SK-N-SH (cell line): ENCODE results near the gene PTCD2. TPM values are rescaled to one million over a fixed set of nuclear protein-coding genes. Genes with fewer than 3 reads are reported as not detected.

Experiments
- CTCF ChIA-PET: fragments of 300-600, 350-600 bp; formaldehyde crosslinking; extraction: SDS; loops from one replicate; lab custom pipeline; 2021; lab: Yijun Ruan, JAX
- POLR2A ChIA-PET: fragments of 350-600 bp; sonication (Branson Sonifier 250); formaldehyde crosslinking; extraction: SDS; loops from one replicate; lab custom pipeline; 2020; ENCODE audit warnings: antibody characterized with exemption, inconsistent platforms; lab: Yijun Ruan, JAX
- DNase-seq: peaks from one replicate; pipeline ENCODE4 v3.0.0; 2012
- H2AFZ ChIP-seq: fragments of 200-600 bp; sonication (generic); 2 replicates; pipeline ENCODE4 v1.8.1; 2016; ENCODE audit warnings: antibody characterized with exemption, mild to moderate bottlenecking, low read depth
- H3F3A ChIP-seq: fragments of 200-600 bp; sonication (generic); replicated peaks from 2 replicates; pipeline ENCODE3; 2016; ENCODE audit warnings: antibody characterized with exemption, mild to moderate bottlenecking; ENCODE audit not compliant: insufficient read depth
- H3K27ac ChIP-seq, 2 experiments: fragments of 200-500 bp in 1 of 2; fragments of 200-600 bp in 1 of 2; sonication (Bioruptor generic) in 1 of 2; sonication (generic), shearing (Covaris generic) in 1 of 2; 2 replicates each; pipeline versions ENCODE4 v1.5.1 to v1.6.1; 2014 to 2016; ENCODE audit warnings: low read depth in 2 of 2, inconsistent platforms in 1 of 2, low read length in 1 of 2, mild to moderate bottlenecking in 1 of 2, mixed read lengths in 1 of 2
- H3K27me3 ChIP-seq: fragments of 200-600 bp; sonication (generic), shearing (Covaris generic); 2 replicates; pipeline ENCODE4 v1.6.1; 2016; ENCODE audit warnings: mixed run types; ENCODE audit not compliant: insufficient read depth
- H3K36me3 ChIP-seq, 2 experiments: fragments of 200-500 bp in 1 of 2; fragments of 200-600 bp in 1 of 2; sonication (Bioruptor generic) in 1 of 2; sonication (generic) in 1 of 2; replicated peaks in 1 of 2; 2 replicates each; pipeline versions ENCODE3 to v1.5.1; 2014 to 2016; ENCODE audit warnings: low read length in 1 of 2, mild to moderate bottlenecking in 1 of 2; ENCODE audit not compliant: insufficient read depth in 2 of 2, control insufficient read depth in 1 of 2
- H3K4me1 ChIP-seq, 2 experiments: fragments of 200-500 bp in 1 of 2; fragments of 200-600 bp in 1 of 2; sonication (Bioruptor generic) in 1 of 2; sonication (generic), shearing (Covaris generic) in 1 of 2; 2 replicates each; pipeline versions ENCODE4 v1.5.1 to v1.6.1; 2014 to 2016; ENCODE audit warnings: low read depth in 1 of 2, low read length in 1 of 2, mixed run types in 1 of 2; ENCODE audit not compliant: insufficient read depth in 2 of 2, control insufficient read depth in 1 of 2
- H3K4me2 ChIP-seq: fragments of 200-600 bp; sonication (generic), shearing (Covaris generic); 2 replicates; pipeline ENCODE4 v1.6.1; 2017; ENCODE audit warnings: mixed run types
- H3K4me3 ChIP-seq, 2 experiments: fragments of 200-500 bp in 1 of 2; fragments of 200-600 bp in 1 of 2; sonication (Bioruptor generic) in 1 of 2; sonication (generic), shearing (Covaris generic) in 1 of 2; 2 replicates each; pipeline versions ENCODE4 v1.5.1 to v1.8.1; 2014 to 2016; ENCODE audit warnings: low read depth in 2 of 2, inconsistent platforms in 1 of 2, low read length in 1 of 2, mild to moderate bottlenecking in 1 of 2, mixed read lengths in 1 of 2, moderate library complexity in 1 of 2
- H3K79me2 ChIP-seq: fragments of 200-600 bp; sonication (generic); 2 replicates; pipeline ENCODE4 v1.8.1; 2017; ENCODE audit warnings: mild to moderate bottlenecking; ENCODE audit not compliant: insufficient read depth
- H3K9ac ChIP-seq: fragments of 200-600 bp; sonication (generic); 2 replicates; pipeline ENCODE4 v1.6.1; 2017; ENCODE audit warnings: mixed run types
- H3K9me2 ChIP-seq: fragments of 200-600 bp; sonication (generic); 2 replicates; pipeline ENCODE4 v1.6.1; 2017; ENCODE audit warnings: mixed run types
- H3K9me3 ChIP-seq: fragments of 200-600 bp; sonication (generic); 2 replicates; pipeline ENCODE4 v1.6.1; 2017; ENCODE audit warnings: mixed run types, mild to moderate bottlenecking, moderate library complexity
- H4K20me1 ChIP-seq: fragments of 200-600 bp; sonication (generic); 2 replicates; pipeline ENCODE4 v1.6.1; 2017; ENCODE audit warnings: mild to moderate bottlenecking, mixed run types; ENCODE audit not compliant: insufficient read depth
- CHD2 ChIP-seq: fragments of 150-350 bp; IDR thresholded peaks from 2 replicates; pipeline ENCODE4 v1.6.1; 2018; ENCODE audit warnings: low read length; ENCODE audit not compliant: partially characterized antibody
- GABPA ChIP-seq: IDR thresholded peaks from 2 replicates; pipeline ENCODE4 v1.4.0; 2012; ENCODE audit warnings: low read depth, mild to moderate bottlenecking
- IRF3 ChIP-seq: fragments of 150-350 bp; IDR thresholded peaks from 2 replicates; pipeline ENCODE4 v1.6.1; 2016; ENCODE audit warnings: mild to moderate bottlenecking, low read depth, low read length
- MXI1 ChIP-seq: IDR thresholded peaks from 2 replicates; pipeline ENCODE4 v1.6.1; 2012; ENCODE audit warnings: mild to moderate bottlenecking, low read depth, low read length, improper control_type of control experiment
- NFIC ChIP-seq: IDR thresholded peaks from 2 replicates; pipeline ENCODE4 v1.4.0; 2012; ENCODE audit warnings: borderline replicate concordance
- NRF1 ChIP-seq: IDR thresholded peaks from 2 replicates; pipeline ENCODE4 v1.6.1; 2012; ENCODE audit warnings: low read depth, mild to moderate bottlenecking, low read length
- PBX3 ChIP-seq: IDR thresholded peaks from 2 replicates; pipeline ENCODE4; 2012
- POLR2AphosphoS5 ChIP-seq: IDR thresholded peaks from 2 replicates; pipeline ENCODE4 v1.6.1; 2012; ENCODE audit warnings: low read depth, low read length
- RAD21 ChIP-seq: IDR thresholded peaks from 2 replicates; pipeline ENCODE4 v1.6.1; 2012; ENCODE audit warnings: mild to moderate bottlenecking, low read length
- RCOR1 ChIP-seq: fragments of 150-350 bp; IDR thresholded peaks from 2 replicates; pipeline ENCODE4 v1.6.1; 2017; ENCODE audit warnings: antibody characterized with exemption, low read length
- SIN3A ChIP-seq: IDR thresholded peaks from 2 replicates; pipeline ENCODE4 v1.6.1; 2012; ENCODE audit warnings: low read depth, mild to moderate bottlenecking, low read length, moderate library complexity, borderline replicate concordance
- WGBS: methylation state at CpG from one replicate; pipeline ENCODE4 v1.1.6; 2017; ENCODE audit warnings: low lambda C conversion rate; 5-methylcytosine and 5-hydroxymethylcytosine counted together
- polyA plus RNA-seq, 3 experiments: library from polyadenylated mRNA; depleted of rRNA; stranded (reverse); fragments of >200 nt; gene quantifications; 2 replicates each; pipeline ENCODE4 v1.2.3, GENCODE V29; 2012
- TF ChIP-seq, protein P1 (sequence below): IDR thresholded peaks from 2 replicates; pipeline ENCODE4 v1.6.1; 2012; ENCODE audit warnings: mild to moderate bottlenecking, low read depth, low read length, moderate library complexity

Gene PTCD2
- polyA plus RNA-seq, 1 of the 3 experiments (the other 2 are of a cell fraction) = 6.7 TPM

GRCh38 chr5:72313141-72313540 is 7.0 kb upstream of the PTCD2 start:
- 100% methylated on average over 1 of the region's 1 CpG for WGBS

More at GRCh38 chr5:72313141-72313540, 7.0 kb upstream of the PTCD2 start:
- TF ChIP-seq PBX3 (no peak), RCOR1 (no peak), MXI1 (no peak), NRF1 (no peak), NFIC (no peak), IRF3 (no peak), RAD21 (no peak), GABPA (no peak), SIN3A (no peak), CHD2 (no peak), POLR2AphosphoS5 (no peak)
- TF ChIP-seq, protein P1, sequence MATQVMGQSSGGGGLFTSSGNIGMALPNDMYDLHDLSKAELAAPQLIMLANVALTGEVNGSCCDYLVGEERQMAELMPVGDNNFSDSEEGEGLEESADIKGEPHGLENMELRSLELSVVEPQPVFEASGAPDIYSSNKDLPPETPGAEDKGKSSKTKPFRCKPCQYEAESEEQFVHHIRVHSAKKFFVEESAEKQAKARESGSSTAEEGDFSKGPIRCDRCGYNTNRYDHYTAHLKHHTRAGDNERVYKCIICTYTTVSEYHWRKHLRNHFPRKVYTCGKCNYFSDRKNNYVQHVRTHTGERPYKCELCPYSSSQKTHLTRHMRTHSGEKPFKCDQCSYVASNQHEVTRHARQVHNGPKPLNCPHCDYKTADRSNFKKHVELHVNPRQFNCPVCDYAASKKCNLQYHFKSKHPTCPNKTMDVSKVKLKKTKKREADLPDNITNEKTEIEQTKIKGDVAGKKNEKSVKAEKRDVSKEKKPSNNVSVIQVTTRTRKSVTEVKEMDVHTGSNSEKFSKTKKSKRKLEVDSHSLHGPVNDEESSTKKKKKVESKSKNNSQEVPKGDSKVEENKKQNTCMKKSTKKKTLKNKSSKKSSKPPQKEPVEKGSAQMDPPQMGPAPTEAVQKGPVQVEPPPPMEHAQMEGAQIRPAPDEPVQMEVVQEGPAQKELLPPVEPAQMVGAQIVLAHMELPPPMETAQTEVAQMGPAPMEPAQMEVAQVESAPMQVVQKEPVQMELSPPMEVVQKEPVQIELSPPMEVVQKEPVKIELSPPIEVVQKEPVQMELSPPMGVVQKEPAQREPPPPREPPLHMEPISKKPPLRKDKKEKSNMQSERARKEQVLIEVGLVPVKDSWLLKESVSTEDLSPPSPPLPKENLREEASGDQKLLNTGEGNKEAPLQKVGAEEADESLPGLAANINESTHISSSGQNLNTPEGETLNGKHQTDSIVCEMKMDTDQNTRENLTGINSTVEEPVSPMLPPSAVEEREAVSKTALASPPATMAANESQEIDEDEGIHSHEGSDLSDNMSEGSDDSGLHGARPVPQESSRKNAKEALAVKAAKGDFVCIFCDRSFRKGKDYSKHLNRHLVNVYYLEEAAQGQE = no peak
- ChIA-PET POLR2A (no interaction called here), CTCF (no interaction called here)
- Histone ChIP-seq H3F3A (peaks cover 19% of the 10 kb centered on the region), H3K4me1 (peaks cover 0 to 3% of the 10 kb centered on the region in 2 experiments; a peak in 2 of 4 replicates), H3K36me3 (peaks cover 33 to 37% of the 10 kb centered on the region in 2 experiments), H3K4me3 (no peak overlapping the region), H2AFZ (no peak overlapping the region), H3K27ac (no peak overlapping the region), H3K9ac (no peak overlapping the region), H3K4me2 (no peak overlapping the region), H3K79me2 (peaks cover 47% of the 10 kb centered on the region), H3K9me3 (no peaks in the 10 kb centered on the region), H3K9me2 (no peaks in the 10 kb centered on the region), H3K27me3 (no peaks in the 10 kb centered on the region), H4K20me1 (0 out of 2 replicates have a peak, but pooled peaks cover 4% of the 10 kb centered on the region)
- DNase-seq = no peak
